Measurements from ENCODE around the gene TNNT2. TPM values are rescaled to one million over a fixed set of nuclear protein-coding genes. Genes with fewer than 3 reads are reported as not detected.

The TNNT2 gene
- total RNA-seq, 1 donor from 2014 or later, result not detected

DNA sequence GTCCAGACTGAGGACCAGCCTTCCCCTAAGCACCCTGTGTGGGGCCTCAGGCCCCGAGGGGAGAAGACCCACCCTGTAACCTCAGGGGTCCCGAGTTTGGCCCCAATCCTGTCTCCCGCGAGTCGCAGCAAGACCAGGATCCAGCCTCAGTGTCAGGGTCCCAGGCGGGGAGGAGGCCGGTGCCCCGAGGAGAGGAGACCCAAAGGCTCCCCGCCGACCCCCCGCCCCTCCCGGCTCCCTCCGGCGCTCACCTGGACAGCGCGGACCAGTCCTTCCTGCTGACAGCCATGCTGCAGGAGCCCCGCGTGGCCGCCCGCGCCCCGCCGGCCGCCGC, 21.5 kb upstream of the TNNT2 start, which contains the start of gene LAD1:
LAD1 (minus strand) TSS at position 307 of the 334 bp plus-strand sequence; CDS start at position 289, 18 bp downstream.
- H3K27me3 ChIP-seq, result peaks cover 13% of the 10 kb centered on the region
- H3K4me1 ChIP-seq, result peaks cover 0 to 7% of the 10 kb centered on the region in 2 donors
- no peak for DNase-seq (ENCODE audit: low spot score in 2 of 2)
- H3K4me3 ChIP-seq, result peak within 1 kb of the TSS; percentile 23 to 38
- intact Hi-C loops (cut with DNase I), result no loop called here
- TF ChIP-seq, protein P1, sequence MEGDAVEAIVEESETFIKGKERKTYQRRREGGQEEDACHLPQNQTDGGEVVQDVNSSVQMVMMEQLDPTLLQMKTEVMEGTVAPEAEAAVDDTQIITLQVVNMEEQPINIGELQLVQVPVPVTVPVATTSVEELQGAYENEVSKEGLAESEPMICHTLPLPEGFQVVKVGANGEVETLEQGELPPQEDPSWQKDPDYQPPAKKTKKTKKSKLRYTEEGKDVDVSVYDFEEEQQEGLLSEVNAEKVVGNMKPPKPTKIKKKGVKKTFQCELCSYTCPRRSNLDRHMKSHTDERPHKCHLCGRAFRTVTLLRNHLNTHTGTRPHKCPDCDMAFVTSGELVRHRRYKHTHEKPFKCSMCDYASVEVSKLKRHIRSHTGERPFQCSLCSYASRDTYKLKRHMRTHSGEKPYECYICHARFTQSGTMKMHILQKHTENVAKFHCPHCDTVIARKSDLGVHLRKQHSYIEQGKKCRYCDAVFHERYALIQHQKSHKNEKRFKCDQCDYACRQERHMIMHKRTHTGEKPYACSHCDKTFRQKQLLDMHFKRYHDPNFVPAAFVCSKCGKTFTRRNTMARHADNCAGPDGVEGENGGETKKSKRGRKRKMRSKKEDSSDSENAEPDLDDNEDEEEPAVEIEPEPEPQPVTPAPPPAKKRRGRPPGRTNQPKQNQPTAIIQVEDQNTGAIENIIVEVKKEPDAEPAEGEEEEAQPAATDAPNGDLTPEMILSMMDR (IDR thresholded peaks at IDR 0.05), result no peak
- no peaks in the 10 kb centered on the region for H3K36me3 ChIP-seq
- H3K9me3 ChIP-seq, result no peaks in the 10 kb centered on the region
- no peak within 1 kb of the TSS for H3K27ac ChIP-seq

DNA sequence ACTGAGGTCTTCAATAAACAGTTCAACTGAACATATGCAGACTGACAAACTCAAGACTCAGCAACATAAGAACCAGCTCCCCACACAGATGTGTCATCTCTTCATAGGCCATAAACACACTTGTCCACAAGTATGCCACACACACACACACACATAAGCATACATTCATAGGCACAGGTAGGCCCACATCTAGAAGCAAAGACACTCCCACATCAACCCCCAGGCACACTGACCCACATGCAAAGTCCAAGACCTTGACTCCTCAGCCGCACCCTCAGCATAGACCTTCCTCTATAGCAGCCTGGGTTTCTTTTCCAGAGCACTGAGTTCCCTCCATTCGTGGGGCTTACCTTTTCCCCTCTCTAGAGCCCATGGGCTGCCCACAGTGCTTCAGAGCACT, 20.2 kb upstream of the TNNT2 start:
- H3K27ac ChIP-seq, result no peak overlapping the region
- TF ChIP-seq, protein P1 (IDR thresholded peaks at IDR 0.05), result no peak
- intact Hi-C loops (cut with DNase I), result no loop called here
- H3K27me3 ChIP-seq, result peaks cover 13% of the 10 kb centered on the region
- peaks cover 0 to 7% of the 10 kb centered on the region in 2 donors for H3K4me1 ChIP-seq
- H3K9me3 ChIP-seq, result no peaks in the 10 kb centered on the region
- no peak for DNase-seq (ENCODE audit: low spot score in 2 of 2)
- H3K36me3 ChIP-seq, result no peaks in the 10 kb centered on the region
- H3K4me3 ChIP-seq, result no peak overlapping the region

DNA sequence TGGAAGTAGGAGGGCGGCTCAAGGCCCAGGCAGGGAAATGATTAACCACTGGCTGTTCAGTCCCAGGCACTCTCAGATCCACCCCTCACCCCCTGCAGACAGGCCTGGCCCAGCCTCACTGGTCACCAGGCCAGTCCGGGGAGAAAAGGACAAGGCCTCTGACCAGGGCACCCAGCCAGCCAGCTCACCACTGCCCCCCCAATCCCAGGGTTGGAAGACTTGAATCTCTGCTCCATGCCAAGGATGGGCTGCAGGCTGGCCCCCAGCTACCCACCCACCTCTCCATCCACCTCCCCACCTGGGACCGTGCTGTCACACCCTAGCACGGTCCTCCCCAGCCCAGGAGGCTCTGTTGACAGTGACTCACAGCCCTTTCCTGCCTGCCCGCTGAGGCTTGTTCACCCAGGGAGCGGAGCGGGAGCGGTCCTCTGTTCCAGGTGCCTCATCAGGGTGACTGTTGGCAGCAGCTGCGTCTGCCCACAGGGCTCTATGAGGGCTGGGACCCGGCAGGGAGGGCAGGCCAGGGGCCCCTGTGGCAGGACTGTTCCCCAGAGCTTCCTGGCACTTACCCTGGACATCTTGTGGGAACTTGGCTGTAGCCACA, 19.5 kb upstream of the TNNT2 start:
- Histone ChIP-seq H3K27me3 (peaks cover 13% of the 10 kb centered on the region), H3K9me3 (no peaks in the 10 kb centered on the region), H3K4me1 (peaks cover 0 to 7% of the 10 kb centered on the region in 2 donors), H3K27ac (no peak overlapping the region), H3K36me3 (no peaks in the 10 kb centered on the region), H3K4me3 (no peak overlapping the region)
- intact Hi-C loops (cut with DNase I), result no loop called here
- TF ChIP-seq, protein P1 (IDR thresholded peaks at IDR 0.05), result no peak
- DNase-seq (ENCODE audit: low spot score in 2 of 2), result no peak

DNA sequence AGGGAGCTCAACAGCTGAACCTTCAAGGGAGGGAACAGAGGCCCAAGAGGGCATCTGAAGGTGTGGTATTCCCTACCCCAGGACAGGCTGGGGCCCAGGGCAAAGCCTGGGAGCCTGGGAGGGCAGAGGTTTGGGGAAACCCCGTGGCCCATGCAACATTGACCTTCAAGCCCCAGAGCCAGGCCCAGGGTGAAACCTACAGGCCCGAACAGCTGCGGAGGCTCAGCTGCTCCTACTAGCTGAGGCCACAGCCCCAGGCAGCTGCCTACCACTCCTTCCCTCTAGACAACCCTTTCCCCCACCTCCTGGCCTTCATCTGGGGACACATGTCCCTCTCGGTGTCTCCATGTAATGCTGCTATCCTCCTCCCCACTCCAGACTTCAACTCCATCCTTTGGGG, 18.5 kb upstream of the TNNT2 start:
- Histone ChIP-seq H3K27me3 (peaks cover 13% of the 10 kb centered on the region), H3K27ac (no peak overlapping the region), H3K4me1 (peaks cover 0 to 7% of the 10 kb centered on the region in 2 donors), H3K4me3 (no peak overlapping the region), H3K36me3 (no peaks in the 10 kb centered on the region), H3K9me3 (no peaks in the 10 kb centered on the region)
- DNase-seq (ENCODE audit: low spot score in 2 of 2), result no peak
- TF ChIP-seq, protein P1 (IDR thresholded peaks at IDR 0.05), result no peak
- intact Hi-C loops (cut with DNase I), result no loop called here

DNA sequence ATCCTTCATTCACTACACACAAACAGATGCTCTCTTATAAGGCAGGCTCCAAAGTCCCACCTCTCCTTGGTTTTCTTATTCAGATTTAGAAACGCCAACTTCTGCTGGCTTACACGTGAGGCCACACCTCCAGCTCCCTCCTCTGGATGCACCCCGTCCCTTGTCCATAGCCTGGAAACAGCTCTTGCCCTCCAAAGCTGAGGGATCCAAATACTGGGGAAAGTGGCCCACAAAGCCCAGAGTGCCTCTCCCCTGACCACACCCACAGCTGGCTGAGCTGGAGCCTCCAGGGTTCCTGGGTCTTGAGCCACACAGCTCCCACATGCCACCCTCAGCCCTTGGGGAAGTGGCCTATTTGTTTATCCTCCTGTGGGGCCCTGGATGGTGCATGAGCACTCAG, 17.1 kb upstream of the TNNT2 start:
- Histone ChIP-seq H3K4me1 (peaks cover 0 to 7% of the 10 kb centered on the region in 2 donors), H3K36me3 (no peaks in the 10 kb centered on the region), H3K27me3 (peaks cover 10% of the 10 kb centered on the region), H3K9me3 (no peaks in the 10 kb centered on the region), H3K4me3 (no peak overlapping the region), H3K27ac (no peak overlapping the region)
- DNase-seq (ENCODE audit: low spot score in 2 of 2), result no peak
- TF ChIP-seq, protein P1 (IDR thresholded peaks at IDR 0.05), result no peak
- intact Hi-C loops (cut with DNase I), result no loop called here

DNA sequence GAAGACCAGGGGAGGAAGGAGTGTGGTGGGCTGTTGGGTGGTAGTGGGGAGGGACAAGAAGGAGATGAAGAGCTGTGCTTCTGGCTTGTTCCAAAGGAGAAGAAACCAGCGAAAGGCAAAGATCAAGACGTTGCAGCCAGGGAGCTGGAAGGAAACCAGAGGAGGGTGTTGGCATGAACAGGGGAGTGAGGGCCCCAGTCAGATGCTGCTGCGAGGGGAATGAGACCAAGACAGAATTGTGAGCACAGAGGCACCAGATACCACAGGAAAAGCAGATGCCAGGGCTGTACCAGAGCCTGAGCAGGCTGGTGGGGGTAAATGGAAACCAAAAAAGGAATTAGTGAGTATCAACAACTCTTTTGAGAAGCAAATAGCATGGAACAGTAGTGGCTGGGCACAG, 15.6 kb upstream of the TNNT2 start:
- H3K4me3 ChIP-seq, result no peak overlapping the region
- H3K9me3 ChIP-seq, result no peaks in the 10 kb centered on the region
- intact Hi-C loops (cut with DNase I), result no loop called here
- H3K36me3 ChIP-seq, result no peaks in the 10 kb centered on the region
- H3K4me1 ChIP-seq, result no peaks in the 10 kb centered on the region
- H3K27me3 ChIP-seq, result no peaks in the 10 kb centered on the region
- no peak overlapping the region for H3K27ac ChIP-seq
- TF ChIP-seq, protein P1 (IDR thresholded peaks at IDR 0.05), result no peak
- no peak for DNase-seq (ENCODE audit: low spot score in 2 of 2)

Measured in ascending aorta (tissue), 2 donors.